GM19238 (cell line): Measurements from ENCODE around the gene PEDS1.
"Not testable (repeated sequence)": the region's sequence is repeated elsewhere in the genome, so short reads cannot be mapped to it uniquely, and the experiment has no call there.

Experiments used
- DNase-seq: peaks from one replicate; pipeline ENCODE4 v3.0.0; 2011; ENCODE audit warnings: low spot score; ENCODE audit not compliant: insufficient read length

The PEDS1 gene

DNA sequence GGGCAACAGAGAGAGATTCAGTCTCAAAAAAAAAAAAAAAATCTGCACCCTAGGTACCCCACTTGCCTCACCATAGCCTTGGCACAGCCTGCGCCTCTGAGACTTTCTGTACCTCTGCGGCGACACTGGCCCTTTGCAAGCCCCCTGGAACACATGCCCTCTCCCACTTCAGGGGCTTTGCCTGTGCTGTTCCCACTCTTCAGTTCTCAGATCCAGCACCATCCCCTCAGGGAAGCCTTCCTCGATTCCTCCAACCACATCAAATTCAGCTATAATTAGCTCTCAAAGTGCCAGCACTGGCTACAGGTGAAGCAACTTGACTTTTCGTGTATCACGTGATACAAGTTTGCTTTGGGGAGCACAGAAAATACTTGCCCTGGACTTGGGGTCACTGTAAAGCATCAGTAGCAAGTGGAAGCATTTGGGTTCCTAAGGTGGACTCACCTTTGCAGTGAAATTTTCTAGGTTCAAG is 38.4 kb downstream of the PEDS1 start:
- DNase-seq, result no peak

DNA sequence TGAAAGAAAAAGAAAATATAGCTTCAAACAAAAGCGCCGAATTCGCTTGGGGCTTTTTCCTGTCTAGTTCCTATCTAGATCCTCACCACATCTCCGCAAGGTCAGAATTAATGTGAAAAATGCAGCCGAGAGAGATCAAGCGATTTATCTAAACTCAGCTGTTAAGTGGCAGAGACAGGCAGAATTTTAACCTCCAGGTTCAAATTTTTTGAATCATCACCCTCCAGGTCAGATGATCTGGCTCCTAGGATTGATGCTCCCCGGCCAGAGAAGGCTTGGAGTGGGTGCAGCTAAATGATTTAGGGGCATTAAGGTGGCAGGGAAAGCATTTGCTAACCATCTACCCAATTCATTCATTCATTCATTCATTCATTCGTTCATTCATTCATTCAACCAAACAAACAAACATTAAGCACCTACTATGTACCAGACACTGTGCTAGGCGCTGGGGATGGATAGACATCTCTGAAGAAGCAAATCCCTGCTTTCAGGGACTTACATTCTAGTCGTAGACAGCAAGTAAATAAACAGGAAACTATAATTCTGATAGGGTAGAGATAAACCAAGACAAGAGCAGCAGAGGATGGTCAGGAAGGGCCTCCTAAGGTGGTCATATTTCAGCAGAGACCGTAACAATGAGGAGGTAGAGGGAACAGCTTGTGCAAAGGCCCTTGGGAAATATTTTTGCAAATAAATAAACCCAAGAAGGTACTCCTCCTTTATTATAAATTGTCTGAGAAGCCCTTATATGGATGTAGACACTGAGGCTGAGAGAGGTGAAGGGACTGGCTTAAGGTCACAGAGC is 39.9 kb downstream of the PEDS1 start:
- DNase-seq, result no peak

DNA sequence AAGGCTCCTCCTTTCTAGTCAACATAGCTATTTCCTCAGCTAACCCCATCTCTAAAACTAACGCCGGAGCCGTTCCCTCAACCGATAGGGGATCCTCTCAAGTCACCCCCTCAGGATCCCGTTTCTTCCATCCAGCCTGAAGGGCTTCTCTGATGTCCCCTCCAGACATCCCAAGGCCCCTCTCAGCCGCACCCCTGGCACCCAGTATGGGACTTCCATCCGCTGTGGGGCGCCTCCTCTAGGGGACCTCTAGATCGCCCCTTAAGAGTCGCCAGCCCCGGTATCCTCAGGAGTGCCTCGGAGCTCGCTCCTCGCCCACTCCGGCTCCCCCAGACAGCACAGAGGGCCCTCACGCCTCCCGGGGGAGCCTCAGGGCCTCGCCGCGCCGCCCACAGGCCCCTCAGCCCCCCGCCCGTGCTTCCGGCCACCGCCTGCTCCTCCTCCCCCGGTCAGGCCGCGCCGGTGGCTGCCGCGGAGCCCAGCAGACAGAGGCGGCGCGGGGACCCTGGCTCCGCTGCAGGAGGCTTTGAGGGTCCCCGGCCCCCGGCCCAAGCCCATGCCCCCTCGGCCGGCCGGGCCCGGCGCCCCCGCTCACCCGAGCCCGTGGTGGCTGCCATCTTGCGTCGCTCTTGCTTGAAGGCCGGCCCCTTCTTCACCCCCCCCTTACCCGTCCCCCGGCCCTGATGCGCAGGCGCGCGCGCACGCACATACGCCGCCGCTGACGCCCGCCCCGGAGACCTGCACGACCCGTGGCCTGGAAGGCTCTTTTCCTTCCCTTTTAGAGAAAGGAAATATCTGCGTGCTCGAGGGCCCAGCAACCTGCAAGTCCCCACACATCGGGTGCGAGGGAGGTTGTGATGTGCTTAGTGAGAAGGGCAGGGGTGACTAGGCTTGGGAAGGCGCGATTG is 40.8 kb downstream of the PEDS1 start, which contains the start of gene UBE2V1:
TSS of gene UBE2V1 (minus strand) at position 639 of the 908 bp plus-strand sequence. CDS start at position 617, 22 bp downstream.
- DNase-seq, result peak; percentile 92

DNA sequence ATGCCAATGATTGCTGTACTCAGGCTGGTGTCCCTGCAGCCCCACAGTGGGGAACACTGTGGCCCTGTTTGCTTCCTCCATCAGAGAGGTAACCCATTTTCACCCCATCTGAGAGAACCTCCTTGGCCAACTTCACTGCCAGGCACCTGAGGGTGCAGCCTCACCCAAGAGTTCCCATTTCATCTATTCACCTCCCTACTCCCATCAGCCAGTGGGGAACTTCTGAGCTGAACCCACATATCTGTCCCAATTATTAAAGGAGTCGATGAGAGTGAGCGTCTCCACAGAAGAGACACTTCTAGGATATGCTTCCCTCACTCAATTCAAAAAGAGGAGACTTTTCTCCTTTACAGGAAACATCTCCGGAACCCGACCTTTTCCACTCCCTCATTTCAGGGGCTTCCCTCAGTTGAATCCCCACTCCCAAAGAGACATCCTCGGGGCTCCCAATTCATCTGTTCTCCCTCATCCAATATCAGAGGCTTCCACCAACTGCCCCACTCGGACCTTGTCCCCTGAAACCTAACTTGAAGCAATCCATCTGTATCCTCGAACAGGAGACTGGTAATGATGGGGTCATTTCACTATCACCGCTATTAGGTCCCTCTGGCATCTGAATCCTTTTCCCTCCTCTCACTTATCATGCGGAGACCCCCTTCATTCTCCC is 41.6 kb downstream of the PEDS1 start:
- DNase-seq, result no peak

DNA sequence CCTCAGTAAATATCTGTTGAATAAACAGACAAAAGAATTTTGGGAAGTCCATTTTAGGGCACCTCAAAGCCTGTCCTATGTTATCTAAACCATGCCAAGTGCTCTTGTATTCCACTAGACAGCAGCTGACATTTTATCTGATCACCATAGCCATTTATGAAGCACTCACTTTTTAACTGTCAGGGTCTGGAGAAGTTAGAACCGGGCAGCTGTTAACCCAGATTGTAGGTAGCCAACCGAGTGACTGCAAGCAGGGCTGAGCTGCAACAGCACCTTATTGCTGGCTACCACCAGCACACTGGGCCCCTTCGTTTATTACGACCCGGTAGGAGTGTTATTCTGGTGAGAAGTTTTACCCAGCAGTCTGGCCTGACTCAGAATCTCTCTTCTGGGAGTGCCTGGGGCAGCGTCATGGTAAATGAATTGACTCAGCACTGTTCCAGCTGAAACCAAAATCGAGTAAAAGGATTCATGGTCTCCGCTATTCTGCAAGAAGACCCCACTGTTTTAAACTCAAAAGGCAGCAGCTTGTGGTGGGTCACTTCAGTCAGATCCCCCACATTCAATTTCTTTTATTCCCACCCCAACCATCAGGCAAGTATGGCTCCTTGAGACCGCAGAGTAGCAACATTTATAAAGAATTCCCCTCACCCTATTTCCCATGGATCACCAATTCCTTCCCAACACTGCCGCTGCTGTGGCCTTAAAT is 42.2 kb downstream of the PEDS1 start:
- no peak for DNase-seq

DNA sequence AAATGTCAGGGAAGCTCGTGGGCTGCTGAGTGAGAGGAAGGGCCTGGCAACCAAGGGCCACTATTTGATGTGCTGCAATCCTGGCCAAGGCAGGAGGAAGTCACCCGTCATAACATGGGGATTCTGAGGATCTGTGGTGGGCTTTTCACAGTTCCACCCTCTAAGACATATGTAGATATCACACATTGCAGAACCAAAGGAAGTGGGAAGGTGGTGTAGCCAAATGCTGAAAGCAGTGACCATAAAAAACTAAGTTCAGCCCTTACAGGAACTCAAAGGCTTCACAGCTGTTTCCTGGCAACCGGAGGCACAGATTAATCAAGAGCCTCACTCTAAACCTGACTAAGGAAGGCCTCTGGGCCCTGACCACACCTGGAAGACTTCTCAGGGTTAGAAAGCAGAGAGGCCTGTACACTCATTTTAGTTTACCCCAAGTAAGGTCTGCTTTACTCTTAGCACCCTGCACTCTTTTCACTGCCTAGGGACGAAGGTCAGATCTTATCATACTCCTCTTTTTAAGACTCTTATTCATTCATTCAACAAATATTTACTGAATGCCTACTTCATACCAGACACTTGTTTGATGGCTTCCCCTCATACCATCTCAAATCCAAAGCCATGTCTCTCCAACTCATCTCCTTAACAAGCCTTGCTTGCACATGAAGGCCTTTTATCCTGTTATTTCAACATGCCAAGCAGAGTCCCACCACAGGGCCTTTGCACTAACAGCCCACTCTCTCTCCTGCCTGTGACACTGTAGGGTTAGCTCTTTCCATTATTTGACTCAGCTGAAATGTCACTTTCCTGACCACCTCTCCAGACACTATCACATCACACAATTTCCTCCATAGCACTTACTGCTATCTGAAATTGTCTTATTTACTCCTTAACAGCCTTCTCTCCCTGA is 43.1 kb downstream of the PEDS1 start:
- peak; percentile 42 for DNase-seq

DNA sequence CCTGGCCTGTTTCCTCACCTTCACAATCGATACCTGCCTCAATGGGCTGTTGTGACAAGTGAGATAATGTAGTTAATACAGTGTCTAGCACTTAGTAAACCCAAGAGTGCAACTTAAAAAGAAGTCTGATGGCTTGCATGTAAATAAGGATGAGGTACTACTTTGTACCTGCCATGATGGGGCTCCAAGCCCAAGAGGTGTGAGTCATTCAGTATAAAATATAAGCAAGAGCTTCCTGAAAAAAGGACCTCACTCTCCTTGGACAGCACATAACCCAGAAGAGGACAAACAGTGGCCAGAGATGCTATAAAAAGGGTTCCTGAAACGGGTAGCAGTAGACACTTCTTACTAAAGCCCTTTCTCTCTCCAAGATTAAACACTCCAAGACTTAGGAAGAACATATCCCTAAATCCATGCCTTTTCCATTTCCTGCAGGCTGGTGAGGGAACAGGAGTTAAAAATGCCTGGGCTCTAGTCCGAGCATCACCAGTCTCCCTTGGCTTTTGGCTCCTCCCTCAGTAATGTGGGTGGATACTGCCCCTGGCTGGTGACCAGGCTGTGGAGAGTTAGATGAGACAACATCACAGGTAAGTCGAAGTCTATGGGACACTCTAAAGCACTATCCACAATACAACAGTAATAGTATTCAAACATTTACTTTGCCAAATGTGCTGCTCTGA is 44.8 kb downstream of the PEDS1 start:
- no peak for DNase-seq

DNA sequence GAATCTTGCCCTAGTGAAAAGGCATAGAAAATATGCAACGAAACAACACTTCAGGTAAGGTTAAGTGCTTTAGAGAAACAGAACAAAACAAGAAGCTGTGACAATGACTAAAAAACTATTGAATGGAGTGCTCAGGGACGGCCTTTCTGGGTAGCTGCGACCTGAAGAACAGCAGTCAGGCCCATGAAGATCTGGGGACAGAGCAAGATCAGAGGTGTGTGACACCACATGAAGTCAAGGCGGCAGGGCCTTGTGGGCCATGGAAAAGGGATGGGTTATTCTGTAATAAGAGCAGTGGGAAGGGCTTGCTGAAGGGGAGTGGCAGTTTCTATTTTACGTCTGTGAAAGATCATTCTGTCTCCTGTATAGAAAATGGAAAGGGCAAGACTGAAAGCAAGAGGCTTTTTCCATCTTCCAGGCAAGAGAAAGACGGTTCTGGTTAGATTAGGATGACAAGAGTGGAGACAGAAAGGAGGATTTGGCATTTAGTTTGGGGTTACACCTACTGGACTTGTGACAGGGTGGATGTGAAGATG is 45.7 kb downstream of the PEDS1 start:
- no peak for DNase-seq

DNA sequence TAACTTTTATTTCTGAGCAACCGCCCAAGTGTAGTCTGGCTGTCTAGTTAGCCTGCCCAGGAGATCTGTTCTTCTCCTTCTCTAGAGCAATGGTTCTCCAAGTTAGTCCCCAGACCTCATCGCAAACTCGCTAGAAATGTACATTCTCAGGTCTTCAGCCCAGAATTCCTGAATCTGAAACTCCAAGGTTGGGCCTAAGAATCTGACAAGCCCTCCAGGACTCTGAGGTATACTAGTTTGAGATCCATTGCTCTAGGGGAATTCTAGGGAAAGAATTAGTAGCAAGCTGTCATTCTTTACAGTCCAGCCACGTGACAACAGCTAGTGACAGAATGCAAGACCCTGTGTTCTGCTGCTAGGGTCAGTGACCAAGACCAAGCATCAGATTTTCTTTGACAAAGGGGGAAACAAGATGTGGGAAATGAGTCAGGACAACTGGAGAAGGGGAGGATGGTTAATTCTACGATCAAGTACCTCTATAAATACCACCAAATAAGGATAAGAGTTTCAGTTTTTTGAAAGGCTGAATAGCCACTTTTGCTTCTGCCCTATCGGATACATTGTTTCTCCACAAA is 46.4 kb downstream of the PEDS1 start:
- no peak for DNase-seq

DNA sequence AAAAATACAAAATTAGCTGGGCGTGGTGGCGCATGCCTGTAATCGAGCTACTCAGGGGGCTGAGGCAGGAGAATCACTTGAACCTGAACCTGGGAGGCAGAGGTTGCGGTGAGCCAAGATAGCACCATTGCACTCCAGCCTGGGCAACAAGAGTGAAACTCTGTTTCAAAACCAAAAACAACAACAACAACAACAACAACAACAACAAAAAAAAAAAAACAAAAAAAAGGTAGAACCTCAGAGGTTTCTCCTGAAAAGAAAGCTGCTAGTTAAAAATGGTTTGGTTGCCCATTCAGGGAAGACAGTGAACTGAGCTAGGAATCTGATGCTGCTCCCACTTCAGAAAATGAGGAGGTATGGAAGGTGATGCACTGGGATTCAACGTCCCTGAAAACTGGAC is 46.9 kb downstream of the PEDS1 start:
- DNase-seq, result not testable (repeated sequence)
